Measurements from ENCODE around the gene ACAP2.
"Not testable (repeated sequence)": the region's sequence is repeated elsewhere in the genome, so short reads cannot be mapped to it uniquely, and the experiment has no call there.

DNA sequence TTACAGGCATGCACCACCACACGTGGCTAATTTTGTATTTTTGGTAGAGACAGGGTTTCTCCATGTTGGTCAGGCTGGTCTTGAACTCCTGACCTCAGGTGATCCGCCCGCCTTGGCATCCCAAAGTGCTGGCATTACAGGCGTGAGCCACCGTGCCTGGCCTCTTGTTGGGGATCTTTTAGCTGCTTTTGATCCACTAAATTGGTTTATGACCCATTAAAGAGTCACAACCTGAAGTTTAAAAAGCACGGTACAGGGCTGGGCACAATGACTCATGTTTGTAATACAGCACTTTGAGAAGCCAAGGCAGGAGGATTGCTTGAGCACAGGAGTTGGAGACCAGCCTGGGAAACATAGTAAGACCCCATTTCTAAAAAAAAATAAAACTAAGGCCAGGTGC lies 20.1 kb upstream of the ACAP2 start:
- TF ChIP-seq EZH2 (IDR thresholded peaks at IDR 0.05; ENCODE audit: low read length, missing control alignments): not testable (repeated sequence)
- TF ChIP-seq, protein P1, sequence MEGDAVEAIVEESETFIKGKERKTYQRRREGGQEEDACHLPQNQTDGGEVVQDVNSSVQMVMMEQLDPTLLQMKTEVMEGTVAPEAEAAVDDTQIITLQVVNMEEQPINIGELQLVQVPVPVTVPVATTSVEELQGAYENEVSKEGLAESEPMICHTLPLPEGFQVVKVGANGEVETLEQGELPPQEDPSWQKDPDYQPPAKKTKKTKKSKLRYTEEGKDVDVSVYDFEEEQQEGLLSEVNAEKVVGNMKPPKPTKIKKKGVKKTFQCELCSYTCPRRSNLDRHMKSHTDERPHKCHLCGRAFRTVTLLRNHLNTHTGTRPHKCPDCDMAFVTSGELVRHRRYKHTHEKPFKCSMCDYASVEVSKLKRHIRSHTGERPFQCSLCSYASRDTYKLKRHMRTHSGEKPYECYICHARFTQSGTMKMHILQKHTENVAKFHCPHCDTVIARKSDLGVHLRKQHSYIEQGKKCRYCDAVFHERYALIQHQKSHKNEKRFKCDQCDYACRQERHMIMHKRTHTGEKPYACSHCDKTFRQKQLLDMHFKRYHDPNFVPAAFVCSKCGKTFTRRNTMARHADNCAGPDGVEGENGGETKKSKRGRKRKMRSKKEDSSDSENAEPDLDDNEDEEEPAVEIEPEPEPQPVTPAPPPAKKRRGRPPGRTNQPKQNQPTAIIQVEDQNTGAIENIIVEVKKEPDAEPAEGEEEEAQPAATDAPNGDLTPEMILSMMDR (conservative IDR thresholded peaks at IDR 0.05 in 1 of 2, IDR thresholded peaks at IDR 0.05 in 1 of 2; ENCODE audit: low read depth in 1 of 2, low read length in 2 of 2): not testable (repeated sequence)

Measured in fibroblast of lung (primary cell).